GM12878 (cell line): ENCODE results near the gene OGA.

Experiments used
- CTCF ChIP-seq, 3 experiments: IDR thresholded peaks in 2 of 3; conservative IDR thresholded peaks in 1 of 3; 2 replicates each; pipeline ENCODE4 v1.5.1; 2011; ENCODE audit warnings: low read depth in 3 of 3, low read length in 3 of 3, mild to moderate bottlenecking in 3 of 3, control low read depth in 2 of 3, moderate library complexity in 2 of 3, inconsistent platforms in 1 of 3, mixed read lengths in 1 of 3; ENCODE audit not compliant: control insufficient read depth in 2 of 3, insufficient read depth in 1 of 3; ENCODE audit errors: extremely low read depth in 1 of 3
- EZH2 ChIP-seq: IDR thresholded peaks from 2 replicates; pipeline ENCODE4 v1.6.1; 2012; ENCODE audit warnings: low read depth, mild to moderate bottlenecking, control low read depth, inconsistent platforms, low read length, borderline replicate concordance; ENCODE audit not compliant: control insufficient read depth
- HDAC6 ChIP-seq: fragments of 200-600 bp; sonication (generic); IDR thresholded peaks from one replicate; pipeline ENCODE4 v1.8.0; 2017; ENCODE audit warnings: antibody characterized with exemption; ENCODE audit not compliant: unreplicated experiment
- POLR2AphosphoS5 ChIP-seq: IDR thresholded peaks from 2 replicates; pipeline ENCODE4 v1.6.1; 2011; ENCODE audit warnings: mild to moderate bottlenecking, low read length, inconsistent platforms
- RAD51 ChIP-seq: fragments of 450-650 bp; IDR thresholded peaks from 2 replicates; pipeline ENCODE4 v1.6.1; 2016; ENCODE audit warnings: moderate library complexity, mild to moderate bottlenecking, inconsistent platforms
- REST ChIP-seq: IDR thresholded peaks from 2 replicates; pipeline ENCODE4 v1.6.1; 2012; ENCODE audit warnings: mild to moderate bottlenecking, low read depth, low read length
- SIN3A ChIP-seq: IDR thresholded peaks from 2 replicates; pipeline ENCODE4 v1.6.1; 2012; ENCODE audit warnings: low read depth, low read length, improper control_type of control experiment
- SMAD1 ChIP-seq: fragments of 450-650 bp; IDR thresholded peaks from 2 replicates; pipeline ENCODE4 v1.6.1; 2018; ENCODE audit warnings: mild to moderate bottlenecking, low read depth; ENCODE audit not compliant: partially characterized antibody
- USF2 ChIP-seq: IDR thresholded peaks from 2 replicates; pipeline ENCODE4 v1.6.1; 2011; ENCODE audit warnings: low read depth, low read length, improper control_type of control experiment, borderline replicate concordance

GRCh38 chr10:101856626-101857025 is 38.4 kb upstream of the OGA start:
- TF ChIP-seq SMAD1 (no peak), POLR2AphosphoS5 (no peak), CTCF (IDR thresholded peaks at IDR 0.05 in 2 of 3, conservative IDR thresholded peaks at IDR 0.05 in 1 of 3; ENCODE audit: control insufficient read depth in 2 of 3, extremely low read depth in 1 of 3, insufficient read depth in 1 of 3, low read depth in 3 of 3, low read length in 3 of 3) (no peak), USF2 (no peak), EZH2 (no peak), SIN3A (no peak), RAD51 (no peak), REST (no peak), HDAC6 (no peak)
